ENCODE data around the gene SORBS1. TPM values are rescaled to one million over a fixed set of nuclear protein-coding genes. Genes with fewer than 3 reads are reported as not detected.

SORBS1 gene
- total RNA-seq, 1 donor from 2014 or later = 58.2 TPM

- DNase-seq (no peak), ATAC-seq (no peak)
- no peaks in the 10 kb centered on the region for H3K4me1 ChIP-seq
- intact Hi-C loops (cut with DNase I) = no loop called here
- H3K27me3 ChIP-seq (ENCODE audit: low read depth) = no peaks in the 10 kb centered on the region
- TF ChIP-seq, protein P1, sequence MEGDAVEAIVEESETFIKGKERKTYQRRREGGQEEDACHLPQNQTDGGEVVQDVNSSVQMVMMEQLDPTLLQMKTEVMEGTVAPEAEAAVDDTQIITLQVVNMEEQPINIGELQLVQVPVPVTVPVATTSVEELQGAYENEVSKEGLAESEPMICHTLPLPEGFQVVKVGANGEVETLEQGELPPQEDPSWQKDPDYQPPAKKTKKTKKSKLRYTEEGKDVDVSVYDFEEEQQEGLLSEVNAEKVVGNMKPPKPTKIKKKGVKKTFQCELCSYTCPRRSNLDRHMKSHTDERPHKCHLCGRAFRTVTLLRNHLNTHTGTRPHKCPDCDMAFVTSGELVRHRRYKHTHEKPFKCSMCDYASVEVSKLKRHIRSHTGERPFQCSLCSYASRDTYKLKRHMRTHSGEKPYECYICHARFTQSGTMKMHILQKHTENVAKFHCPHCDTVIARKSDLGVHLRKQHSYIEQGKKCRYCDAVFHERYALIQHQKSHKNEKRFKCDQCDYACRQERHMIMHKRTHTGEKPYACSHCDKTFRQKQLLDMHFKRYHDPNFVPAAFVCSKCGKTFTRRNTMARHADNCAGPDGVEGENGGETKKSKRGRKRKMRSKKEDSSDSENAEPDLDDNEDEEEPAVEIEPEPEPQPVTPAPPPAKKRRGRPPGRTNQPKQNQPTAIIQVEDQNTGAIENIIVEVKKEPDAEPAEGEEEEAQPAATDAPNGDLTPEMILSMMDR (IDR thresholded peaks at IDR 0.05) = no peak
- H3K27ac ChIP-seq = no peak overlapping the region
- no peak overlapping the region for H3K4me3 ChIP-seq
- H3K36me3 ChIP-seq = no peaks in the 10 kb centered on the region
- H3K9me3 ChIP-seq = no peaks in the 10 kb centered on the region
Measured at GRCh38 chr10:95493862-95494261, 67.3 kb downstream of the SORBS1 start.

DNA sequence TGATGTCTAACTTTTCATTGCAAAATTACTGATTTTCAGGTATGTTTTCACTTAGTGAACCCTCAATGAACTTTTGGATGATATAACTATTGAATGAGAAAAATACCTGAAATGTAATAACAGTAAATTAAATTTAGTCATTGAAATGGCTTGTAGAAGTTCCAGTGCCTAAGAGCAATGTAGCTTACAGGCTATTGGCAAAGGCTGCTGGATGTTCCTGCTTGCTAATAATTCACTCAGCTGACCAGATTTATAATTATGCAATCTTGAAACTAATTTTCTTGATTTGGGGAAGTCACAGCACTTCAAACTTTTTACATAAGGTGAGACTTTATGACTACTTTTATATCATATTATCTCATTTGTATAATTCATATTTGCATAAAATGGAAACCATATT is 73.2 kb downstream of the SORBS1 start:
- no peak overlapping the region for H3K4me3 ChIP-seq

DNA sequence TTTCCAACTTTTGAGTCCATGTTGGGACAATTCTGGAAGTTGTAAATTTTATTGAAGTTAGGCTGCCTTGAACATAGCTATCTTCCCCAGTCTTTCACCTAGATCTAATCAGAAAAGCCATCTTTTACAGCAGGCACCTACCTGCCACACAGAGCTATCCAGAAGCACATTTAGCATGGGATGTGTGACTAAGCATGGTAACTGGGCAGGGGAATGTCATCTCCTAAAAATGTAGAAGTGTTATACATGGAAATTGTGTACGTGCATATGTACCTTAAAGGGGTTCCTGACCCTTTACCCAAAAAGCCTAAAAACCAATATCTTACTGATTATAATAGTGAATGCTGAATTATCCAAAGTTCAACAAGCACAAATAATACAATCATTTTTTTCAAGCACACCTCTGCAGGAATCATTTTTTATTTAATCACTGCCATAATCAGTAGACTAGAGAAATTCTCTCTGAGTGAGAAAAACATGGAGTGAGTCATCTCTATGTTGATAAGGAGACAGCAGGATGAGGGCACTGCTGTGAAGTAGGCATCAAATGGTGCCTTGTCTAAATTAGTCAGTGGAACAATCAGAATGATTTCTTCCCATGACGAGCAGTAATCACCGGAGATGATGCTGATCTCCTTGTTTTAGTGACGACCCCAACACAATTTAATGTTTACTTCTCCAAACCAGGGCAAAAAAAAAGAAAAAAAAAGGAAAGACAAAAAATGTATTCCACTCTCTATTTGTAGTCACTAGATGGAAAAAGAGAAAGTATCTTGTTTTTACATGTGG is 75.9 kb downstream of the SORBS1 start:
- DNase-seq = no peak
- ATAC-seq = no peak
- H3K4me1 ChIP-seq = peaks cover 21% of the 10 kb centered on the region
- no peak overlapping the region for H3K4me3 ChIP-seq
- no peaks in the 10 kb centered on the region for H3K27me3 ChIP-seq (ENCODE audit: low read depth)
- no peaks in the 10 kb centered on the region for H3K36me3 ChIP-seq
- no peak overlapping the region for H3K27ac ChIP-seq
- intact Hi-C loops (cut with DNase I) = no loop called here
- TF ChIP-seq, protein P1 (IDR thresholded peaks at IDR 0.05) = no peak
- H3K9me3 ChIP-seq = no peaks in the 10 kb centered on the region

More for the DNA sequence above, 73.2 kb downstream of the SORBS1 start:
- intact Hi-C loops (cut with DNase I) = no loop called here
- ATAC-seq = no peak
- no peak for DNase-seq
- Histone ChIP-seq H3K27me3 (ENCODE audit: low read depth) (no peaks in the 10 kb centered on the region), H3K27ac (no peak overlapping the region), H3K9me3 (no peaks in the 10 kb centered on the region), H3K36me3 (no peaks in the 10 kb centered on the region), H3K4me1 (peaks cover 5% of the 10 kb centered on the region)
- TF ChIP-seq, protein P1 (IDR thresholded peaks at IDR 0.05) = no peak

- DNase-seq (no peak), ATAC-seq (no peak)
- TF ChIP-seq, protein P1 (IDR thresholded peaks at IDR 0.05) = no peak
- Histone ChIP-seq H3K27ac (peak overlapping the region; percentile 13), H3K4me3 (no peak overlapping the region), H3K9me3 (no peaks in the 10 kb centered on the region), H3K27me3 (ENCODE audit: low read depth) (no peaks in the 10 kb centered on the region), H3K4me1 (peaks cover 26% of the 10 kb centered on the region), H3K36me3 (no peaks in the 10 kb centered on the region)
- intact Hi-C loops (cut with DNase I) = no loop called here
Measured at GRCh38 chr10:95482501-95483233, 78.5 kb downstream of the SORBS1 start.

GRCh38 chr10:95480901-95481491 is 80.2 kb downstream of the SORBS1 start:
- Histone ChIP-seq H3K4me1 (peaks cover 34% of the 10 kb centered on the region), H3K4me3 (no peak overlapping the region), H3K36me3 (no peaks in the 10 kb centered on the region), H3K27ac (peak overlapping the region; percentile 79), H3K27me3 (ENCODE audit: low read depth) (no peaks in the 10 kb centered on the region), H3K9me3 (no peaks in the 10 kb centered on the region)
- no peak for DNase-seq
- intact Hi-C loops (cut with DNase I) = no loop called here
- no peak for ATAC-seq
- TF ChIP-seq, protein P1 (IDR thresholded peaks at IDR 0.05) = no peak

All from lower lobe of right lung (tissue), 2 donors.